ENCODE results near the gene IGFN1.

The IGFN1 gene

GRCh38 chr1:201251411-201251810 is 60.8 kb downstream of the IGFN1 start:
- no peak overlapping the region for H3K4me3 ChIP-seq (ENCODE audit: low read depth, low read length)
- TF ChIP-seq, protein P1, sequence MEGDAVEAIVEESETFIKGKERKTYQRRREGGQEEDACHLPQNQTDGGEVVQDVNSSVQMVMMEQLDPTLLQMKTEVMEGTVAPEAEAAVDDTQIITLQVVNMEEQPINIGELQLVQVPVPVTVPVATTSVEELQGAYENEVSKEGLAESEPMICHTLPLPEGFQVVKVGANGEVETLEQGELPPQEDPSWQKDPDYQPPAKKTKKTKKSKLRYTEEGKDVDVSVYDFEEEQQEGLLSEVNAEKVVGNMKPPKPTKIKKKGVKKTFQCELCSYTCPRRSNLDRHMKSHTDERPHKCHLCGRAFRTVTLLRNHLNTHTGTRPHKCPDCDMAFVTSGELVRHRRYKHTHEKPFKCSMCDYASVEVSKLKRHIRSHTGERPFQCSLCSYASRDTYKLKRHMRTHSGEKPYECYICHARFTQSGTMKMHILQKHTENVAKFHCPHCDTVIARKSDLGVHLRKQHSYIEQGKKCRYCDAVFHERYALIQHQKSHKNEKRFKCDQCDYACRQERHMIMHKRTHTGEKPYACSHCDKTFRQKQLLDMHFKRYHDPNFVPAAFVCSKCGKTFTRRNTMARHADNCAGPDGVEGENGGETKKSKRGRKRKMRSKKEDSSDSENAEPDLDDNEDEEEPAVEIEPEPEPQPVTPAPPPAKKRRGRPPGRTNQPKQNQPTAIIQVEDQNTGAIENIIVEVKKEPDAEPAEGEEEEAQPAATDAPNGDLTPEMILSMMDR (IDR thresholded peaks at IDR 0.05; ENCODE audit: low read depth, low read length), result no peak
- TF ChIP-seq, protein P2, sequence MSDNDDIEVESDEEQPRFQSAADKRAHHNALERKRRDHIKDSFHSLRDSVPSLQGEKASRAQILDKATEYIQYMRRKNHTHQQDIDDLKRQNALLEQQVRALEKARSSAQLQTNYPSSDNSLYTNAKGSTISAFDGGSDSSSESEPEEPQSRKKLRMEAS (IDR thresholded peaks at IDR 0.05; ENCODE audit: low read depth, low read length), result no peak
- TF ChIP-seq POLR2A (IDR thresholded peaks at IDR 0.05; ENCODE audit: extremely low read depth, insufficient read length) (no peak), MYC (IDR thresholded peaks at IDR 0.05; ENCODE audit: low read depth, low read length) (no peak)
- no peak for DNase-seq (ENCODE audit: low read depth)

- DNase-seq (ENCODE audit: low read depth), result no peak
- H3K4me3 ChIP-seq (ENCODE audit: low read depth, low read length), result no peak overlapping the region
- TF ChIP-seq, protein P1 (IDR thresholded peaks at IDR 0.05; ENCODE audit: low read depth, low read length), result no peak
- TF ChIP-seq POLR2A (IDR thresholded peaks at IDR 0.05; ENCODE audit: extremely low read depth, insufficient read length) (no peak), MYC (IDR thresholded peaks at IDR 0.05; ENCODE audit: low read depth, low read length) (no peak)
- TF ChIP-seq, protein P2 (IDR thresholded peaks at IDR 0.05; ENCODE audit: low read depth, low read length), result no peak
These were observed 61.3 kb downstream of the IGFN1 start for GRCh38 chr1:201251851-201252430.

DNA sequence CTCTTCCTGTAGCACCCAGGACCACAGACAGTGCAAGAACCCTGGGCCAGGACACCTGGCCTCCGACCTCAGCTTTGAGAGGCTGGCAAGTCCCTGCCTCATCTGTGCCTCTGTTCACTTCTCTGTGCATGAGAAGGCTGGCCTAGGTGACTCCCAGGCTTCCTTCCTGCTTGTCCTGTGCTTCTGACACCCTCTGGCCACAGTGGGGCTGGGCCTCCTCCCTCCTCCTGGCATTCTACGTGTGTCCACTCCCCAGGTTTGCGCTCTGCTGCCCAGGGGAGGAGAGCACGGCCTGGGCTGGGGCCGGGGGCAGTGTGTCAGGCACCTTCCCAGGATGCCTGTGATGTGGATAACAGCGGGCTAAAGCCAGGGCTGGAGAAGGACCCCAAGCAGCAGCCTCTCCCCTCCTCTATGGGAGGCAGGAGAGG is 62.3 kb downstream of the IGFN1 start:
- no peak for DNase-seq (ENCODE audit: low read depth)
- H3K4me3 ChIP-seq (ENCODE audit: low read depth, low read length), result no peak overlapping the region
- TF ChIP-seq POLR2A (IDR thresholded peaks at IDR 0.05; ENCODE audit: extremely low read depth, insufficient read length), result no peak
- no peak for TF ChIP-seq MYC (IDR thresholded peaks at IDR 0.05; ENCODE audit: low read depth, low read length)
- TF ChIP-seq, protein P1 (IDR thresholded peaks at IDR 0.05; ENCODE audit: low read depth, low read length), result no peak
- TF ChIP-seq, protein P2 (IDR thresholded peaks at IDR 0.05; ENCODE audit: low read depth, low read length), result no peak

- DNase-seq (ENCODE audit: low read depth), result no peak
- H3K4me3 ChIP-seq (ENCODE audit: low read depth, low read length), result no peak overlapping the region
- TF ChIP-seq MYC (IDR thresholded peaks at IDR 0.05; ENCODE audit: low read depth, low read length), result no peak
- TF ChIP-seq, protein P1 (IDR thresholded peaks at IDR 0.05; ENCODE audit: low read depth, low read length), result no peak
- TF ChIP-seq, protein P2 (IDR thresholded peaks at IDR 0.05; ENCODE audit: low read depth, low read length), result no peak
- TF ChIP-seq POLR2A (IDR thresholded peaks at IDR 0.05; ENCODE audit: extremely low read depth, insufficient read length), result no peak
These were observed 62.8 kb downstream of the IGFN1 start for GRCh38 chr1:201253411-201253810.

DNA sequence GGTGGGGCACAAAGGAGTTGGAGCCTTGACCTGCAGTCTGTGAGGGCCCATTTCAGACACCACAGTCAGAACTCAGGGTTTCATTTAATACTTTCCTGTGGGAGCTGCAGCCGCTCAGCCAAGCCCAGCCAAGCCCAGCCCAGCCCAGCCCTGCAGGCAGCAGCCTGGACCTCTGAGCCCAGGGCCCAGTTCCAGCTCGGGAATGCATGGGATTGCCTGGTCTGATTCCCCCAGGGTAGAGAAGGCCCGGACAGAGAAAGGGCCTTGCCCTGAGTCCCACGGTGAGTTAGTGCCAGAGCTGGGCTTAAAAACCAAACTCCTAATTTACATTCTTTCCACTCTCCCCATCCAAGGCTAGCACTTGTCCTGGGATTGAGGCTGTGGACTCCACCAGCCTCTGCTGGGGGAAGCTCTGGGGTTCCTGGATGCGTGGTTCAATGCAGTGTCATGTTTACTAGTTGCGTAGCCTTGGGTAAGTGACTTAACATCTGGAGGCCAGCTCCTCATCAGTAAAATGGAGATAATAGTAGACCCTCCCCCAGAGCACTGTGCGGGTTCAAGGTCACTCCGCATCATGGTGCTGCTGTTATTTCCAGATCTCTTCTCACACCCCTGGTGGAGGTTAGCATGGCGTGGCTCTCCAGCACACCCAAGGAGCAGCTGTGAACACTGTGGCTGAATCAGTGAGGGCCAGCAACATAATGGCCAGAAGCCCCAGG is 63.4 kb downstream of the IGFN1 start:
- DNase-seq (ENCODE audit: low read depth), result no peak
- H3K4me3 ChIP-seq (ENCODE audit: low read depth, low read length), result no peak overlapping the region
- TF ChIP-seq, protein P2 (IDR thresholded peaks at IDR 0.05; ENCODE audit: low read depth, low read length), result no peak
- no peak for TF ChIP-seq POLR2A (IDR thresholded peaks at IDR 0.05; ENCODE audit: extremely low read depth, insufficient read length)
- TF ChIP-seq MYC (IDR thresholded peaks at IDR 0.05; ENCODE audit: low read depth, low read length), result no peak
- TF ChIP-seq, protein P1 (IDR thresholded peaks at IDR 0.05; ENCODE audit: low read depth, low read length), result no peak

Data from NB4 (cell line).